ENCODE results near the gene GRK5.
"Not testable (repeated sequence)": the region's sequence is repeated elsewhere in the genome, so short reads cannot be mapped to it uniquely, and the experiment has no call there.

GRK5 gene

GRCh38 chr10:119222537-119222936, 15.2 kb downstream of the GRK5 start:
- no peak for DNase-seq (ENCODE audit: low read depth)

GRCh38 chr10:119222966-119223386, 15.6 kb downstream of the GRK5 start:
- DNase-seq (ENCODE audit: low read depth), result no peak

- no peak for DNase-seq (ENCODE audit: low read depth)
These were observed 17.8 kb downstream of the GRK5 start for GRCh38 chr10:119225083-119225658.

- DNase-seq (ENCODE audit: low read depth), result no peak
These were observed 20.5 kb downstream of the GRK5 start for GRCh38 chr10:119227825-119228224.

GRCh38 chr10:119231654-119232053, 24.3 kb downstream of the GRK5 start:
- no peak for DNase-seq (ENCODE audit: low read depth)

GRCh38 chr10:119232439-119232838, 25.1 kb downstream of the GRK5 start:
- DNase-seq (ENCODE audit: low read depth), result not testable (repeated sequence)

GRCh38 chr10:119233123-119233820, 25.9 kb downstream of the GRK5 start:
- no peak for DNase-seq (ENCODE audit: low read depth)

- DNase-seq (ENCODE audit: low read depth), result no peak
These were observed 26.4 kb downstream of the GRK5 start for GRCh38 chr10:119233821-119234220.

- no peak for DNase-seq (ENCODE audit: low read depth)
These were observed 28.0 kb downstream of the GRK5 start for GRCh38 chr10:119235356-119235755.

- no peak for DNase-seq (ENCODE audit: low read depth)
These were observed 30.5 kb downstream of the GRK5 start for GRCh38 chr10:119237722-119238436.

GRCh38 chr10:119238577-119238976, 31.2 kb downstream of the GRK5 start:
- no peak for DNase-seq (ENCODE audit: low read depth)

GRCh38 chr10:119239015-119239414, 31.6 kb downstream of the GRK5 start:
- DNase-seq (ENCODE audit: low read depth), result not testable (repeated sequence)

- DNase-seq (ENCODE audit: low read depth), result not testable (repeated sequence)
These were observed 32.3 kb downstream of the GRK5 start for GRCh38 chr10:119239630-119240029.

GRCh38 chr10:119241066-119241465, 33.7 kb downstream of the GRK5 start:
- DNase-seq (ENCODE audit: low read depth), result no peak

GRCh38 chr10:119242186-119242585, 34.8 kb downstream of the GRK5 start:
- DNase-seq (ENCODE audit: low read depth), result no peak

- DNase-seq (ENCODE audit: low read depth), result no peak
These were observed 36.1 kb downstream of the GRK5 start for GRCh38 chr10:119243488-119243887.

GRCh38 chr10:119243967-119244366, 36.6 kb downstream of the GRK5 start:
- no peak for DNase-seq (ENCODE audit: low read depth)

GRCh38 chr10:119245272-119245671, 37.9 kb downstream of the GRK5 start:
- no peak for DNase-seq (ENCODE audit: low read depth)

- DNase-seq (ENCODE audit: low read depth), result no peak
These were observed 39.6 kb downstream of the GRK5 start for GRCh38 chr10:119246862-119247549.

GRCh38 chr10:119247550-119247894, 40.2 kb downstream of the GRK5 start:
- no peak for DNase-seq (ENCODE audit: low read depth)

- no peak for DNase-seq (ENCODE audit: low read depth)
These were observed 40.8 kb downstream of the GRK5 start for GRCh38 chr10:119248184-119248583.

- no peak for DNase-seq (ENCODE audit: low read depth)
These were observed 41.3 kb downstream of the GRK5 start for GRCh38 chr10:119248681-119249080.

Data from stimulated activated CD8-positive, alpha-beta memory T cell treated with anti-CD3 and anti-CD28 coated beads, Interleukin-15, amount 100 ng/mL, for 1 hour (primary cell).